HG03520 (cell line): ENCODE data around the gene BCR.
"Not testable (repeated sequence)": the region's sequence is repeated elsewhere in the genome, so short reads cannot be mapped to it uniquely, and the experiment has no call there.

Source experiments
- ATAC-seq: cut with Tn5 transposase; IDR thresholded peaks from one replicate; pipeline ENCODE4 v1.9.1; 2021; ENCODE audit warnings: mild to moderate bottlenecking, moderate library complexity; ENCODE audit not compliant: unreplicated experiment

BCR gene

DNA sequence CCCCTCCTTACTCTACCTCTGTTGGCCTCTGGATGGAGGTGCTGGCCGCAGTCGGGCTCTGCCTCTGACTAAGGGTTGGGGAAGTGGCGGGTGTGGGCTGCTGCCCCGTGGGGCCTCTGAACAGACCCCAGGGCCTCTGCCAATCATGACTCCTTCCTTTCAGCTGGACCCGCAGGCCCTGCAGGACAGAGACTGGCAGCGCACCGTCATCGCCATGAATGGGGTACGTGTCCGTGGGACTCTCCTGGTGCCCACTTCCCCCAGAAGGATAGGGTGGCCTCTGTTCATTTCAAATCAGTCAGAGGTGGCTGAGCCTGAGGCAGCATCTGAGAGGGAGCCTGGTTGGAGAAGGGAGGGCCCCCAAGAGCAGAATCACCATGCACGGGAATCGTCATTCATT is 129.0 kb downstream of the BCR start:
- not testable (repeated sequence) for ATAC-seq

DNA sequence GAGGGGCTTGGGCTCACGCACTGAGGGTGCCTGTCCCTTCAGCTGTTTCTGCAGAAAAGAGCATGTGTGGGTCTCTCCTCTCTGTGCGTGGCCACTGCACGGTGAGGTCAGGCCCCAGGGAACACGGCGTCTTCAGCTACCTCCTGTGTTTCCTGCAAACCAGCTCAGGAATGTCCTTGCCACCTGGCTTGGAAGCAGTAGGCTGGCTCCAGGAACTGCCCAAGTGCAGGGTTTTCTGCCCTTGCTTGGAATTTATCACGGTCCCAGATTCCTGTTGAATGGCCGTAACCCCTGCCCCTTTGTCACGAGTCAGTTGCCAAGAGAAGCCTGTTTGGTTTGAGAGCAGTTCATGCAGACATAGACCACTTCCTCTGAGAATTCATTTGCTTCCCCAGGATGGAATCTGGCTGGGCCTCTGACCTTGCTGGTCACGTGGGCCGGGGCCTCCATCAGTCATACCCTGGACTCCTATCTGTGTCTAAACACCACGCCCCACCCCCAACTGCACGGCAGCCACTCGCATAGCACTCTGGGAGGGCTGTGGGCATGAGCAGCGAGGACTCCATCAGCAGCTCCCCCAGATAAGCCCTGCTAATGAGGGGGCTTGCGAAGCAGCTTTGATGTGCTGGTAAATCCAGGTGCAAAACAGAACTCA is 130.3 kb downstream of the BCR start:
- not testable (repeated sequence) for ATAC-seq

GRCh38 chr22:23311635-23312420 is 131.5 kb downstream of the BCR start:
- not testable (repeated sequence) for ATAC-seq

DNA sequence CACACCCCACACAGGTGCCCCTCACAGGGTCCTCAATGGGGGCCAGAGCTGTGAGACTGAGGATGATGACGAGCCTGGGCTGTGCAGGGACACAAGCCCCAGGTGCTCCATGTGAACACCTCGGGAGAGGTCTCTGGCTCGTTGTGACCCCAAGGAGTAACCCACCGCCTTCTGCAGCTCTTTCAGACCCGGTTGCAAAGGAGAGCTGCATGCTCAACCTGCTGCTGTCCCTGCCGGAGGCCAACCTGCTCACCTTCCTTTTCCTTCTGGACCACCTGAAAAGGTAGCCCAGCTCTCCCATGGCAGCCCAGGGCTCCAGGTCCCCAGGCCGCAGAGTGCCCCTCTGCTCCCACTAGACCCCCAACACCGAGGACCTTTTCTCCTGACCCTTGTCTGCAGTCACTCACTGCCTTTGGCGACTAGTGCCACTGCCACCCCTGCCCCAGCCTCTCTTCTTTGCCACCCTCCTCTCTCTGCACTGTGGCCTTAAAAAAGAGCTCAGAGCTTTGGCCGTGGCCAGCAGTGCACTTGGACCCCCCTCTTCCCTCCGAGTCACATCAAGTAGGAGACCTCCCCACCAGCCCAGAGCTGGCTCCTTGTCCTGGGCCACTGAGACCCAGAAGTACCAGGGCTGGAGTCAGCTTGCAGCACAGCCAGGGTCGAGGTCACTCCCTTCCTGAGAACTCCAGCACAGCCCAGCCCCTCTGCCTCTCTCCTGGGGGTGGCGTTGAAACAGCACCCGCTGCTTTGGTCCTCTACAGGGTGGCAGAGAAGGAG is 133.7 kb downstream of the BCR start:
- ATAC-seq = no peak

- no peak for ATAC-seq
Observed at GRCh38 chr22:23315341-23315917, 135.1 kb downstream of the BCR start.

DNA sequence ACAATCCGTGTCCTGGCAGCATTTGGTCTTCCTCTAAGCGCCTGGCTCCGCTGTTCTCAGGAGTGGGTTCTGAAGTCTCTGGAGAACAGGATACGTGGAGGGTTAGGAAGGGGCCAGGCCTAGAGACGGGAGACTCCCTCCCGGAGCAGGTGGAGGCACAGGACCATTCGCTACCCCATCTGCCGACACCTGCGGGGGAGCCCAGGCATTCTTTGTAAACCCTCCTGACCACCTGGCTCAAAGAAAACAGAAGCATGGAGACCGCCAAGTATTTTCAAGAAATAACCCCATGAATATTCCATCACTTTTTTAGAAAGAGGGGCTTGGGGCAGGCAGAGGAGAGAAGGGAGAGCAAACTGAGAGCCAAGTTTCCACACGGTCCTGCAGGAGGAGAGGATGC is 136.3 kb downstream of the BCR start:
- ATAC-seq = not testable (repeated sequence)

GRCh38 chr22:23318316-23318715 is 138.0 kb downstream of the BCR start:
- ATAC-seq = not testable (repeated sequence)

GRCh38 chr22:23322497-23323080 is 142.3 kb downstream of the BCR start:
- ATAC-seq = not testable (repeated sequence)

DNA sequence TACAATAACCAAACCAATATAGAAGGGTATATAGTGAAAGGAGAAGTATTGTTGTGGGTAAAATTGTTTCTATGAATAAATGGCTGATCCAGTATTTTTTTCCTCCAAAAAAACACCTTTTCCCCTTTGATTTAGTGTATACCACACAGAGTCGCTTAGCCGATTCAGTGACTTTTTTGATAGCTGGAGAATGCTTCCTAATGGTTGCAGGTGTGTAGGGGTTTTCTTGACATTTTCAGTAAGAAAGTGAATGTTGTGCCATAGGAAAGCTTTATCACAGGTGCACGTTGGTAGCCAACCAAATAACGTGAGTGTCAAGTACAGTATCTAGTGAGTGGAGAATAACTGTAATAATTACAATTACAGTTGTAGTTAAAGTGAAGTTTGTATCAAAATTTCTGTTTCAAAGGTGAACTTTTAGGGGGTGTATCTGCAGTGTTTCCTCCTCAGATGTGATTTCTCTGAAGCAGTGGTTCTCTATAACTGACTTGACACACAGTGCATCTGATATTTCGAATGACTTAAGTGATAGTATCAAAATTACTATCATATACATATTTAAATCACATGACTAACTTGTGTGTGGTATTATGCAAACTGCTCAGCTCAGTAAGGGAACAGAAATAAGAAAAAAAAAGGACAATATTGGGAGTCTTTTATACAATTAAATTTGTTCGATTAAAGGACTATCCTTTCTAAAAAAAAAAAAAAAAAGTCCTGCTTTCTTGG is 143.8 kb downstream of the BCR start:
- ATAC-seq = not testable (repeated sequence)

DNA sequence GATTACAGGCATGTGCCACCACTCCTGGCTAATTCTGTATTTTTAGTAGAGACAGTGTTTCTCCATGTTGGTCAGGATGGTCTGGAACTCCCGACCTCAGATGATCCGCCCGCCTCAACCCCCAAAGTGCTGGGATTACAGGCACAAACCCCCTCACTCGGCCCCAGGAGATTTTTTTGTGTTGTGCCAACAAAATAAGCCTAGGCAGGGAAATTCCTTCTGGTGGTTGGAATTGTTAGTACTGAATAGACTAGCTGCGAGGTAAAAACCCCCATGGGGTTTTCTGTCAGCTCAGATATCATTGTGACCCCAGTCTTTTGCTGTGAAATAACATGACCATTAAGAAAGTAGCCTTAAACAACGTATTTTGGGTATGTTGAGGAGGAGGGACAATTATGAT is 144.9 kb downstream of the BCR start:
- ATAC-seq = no peak

- not testable (repeated sequence) for ATAC-seq
Observed at GRCh38 chr22:23333822-23334221, 153.5 kb downstream of the BCR start.

- not testable (repeated sequence) for ATAC-seq
Observed at GRCh38 chr22:23337672-23338071, 157.4 kb downstream of the BCR start.

DNA sequence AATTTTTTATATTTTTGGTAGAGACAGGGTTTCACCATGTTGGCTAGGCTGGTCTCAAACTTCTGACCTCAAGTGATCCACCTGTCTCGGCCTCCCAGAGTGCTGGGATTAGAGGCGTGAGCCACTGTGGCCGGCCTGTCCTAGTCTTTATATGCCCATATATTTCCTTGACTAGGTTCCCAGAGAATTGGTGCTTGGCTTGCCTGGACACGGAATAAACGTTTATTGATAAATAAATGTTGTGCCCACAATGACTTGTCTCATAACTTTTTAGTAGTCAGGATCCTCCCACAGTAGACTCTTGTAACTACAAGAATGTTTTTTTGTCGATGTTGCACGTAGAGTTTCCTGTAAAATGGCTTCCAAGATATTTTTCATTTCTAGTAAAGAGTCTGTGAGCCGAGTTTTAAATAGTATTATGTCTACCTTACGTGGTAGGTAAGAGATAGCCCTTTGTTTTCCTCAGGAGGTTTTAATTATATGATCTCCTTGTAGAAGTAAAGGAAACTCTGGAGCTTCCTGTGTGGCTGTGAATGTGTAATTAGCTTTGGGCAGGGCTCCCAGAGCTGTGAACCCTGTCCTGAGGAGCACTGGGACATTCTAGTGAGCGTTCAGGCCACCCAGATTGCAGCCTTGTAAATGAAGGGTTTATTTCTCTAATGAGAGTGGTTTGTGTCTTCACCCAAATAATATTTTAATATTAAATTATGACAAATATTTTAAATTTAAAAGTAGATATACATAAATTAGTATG is 161.8 kb downstream of the BCR start:
- ATAC-seq = not testable (repeated sequence)

DNA sequence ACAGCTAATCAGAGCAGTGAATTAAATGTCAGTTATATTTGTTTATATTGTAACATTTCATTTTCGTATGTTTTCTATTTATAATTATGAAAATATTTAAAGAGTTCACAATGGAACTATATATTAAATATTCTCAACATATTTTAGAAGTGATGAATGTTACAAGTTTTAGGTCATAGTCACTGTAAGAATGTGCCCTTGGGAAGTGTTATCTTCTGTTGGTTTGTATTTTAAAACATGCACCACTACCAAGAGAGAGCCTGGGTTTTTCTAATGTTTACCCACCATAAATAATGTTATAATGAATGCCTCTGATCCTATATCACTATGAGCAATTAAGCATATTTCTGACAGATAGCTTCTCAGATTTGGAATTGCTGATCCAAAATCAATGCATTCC is 171.0 kb downstream of the BCR start:
- ATAC-seq = no peak

DNA sequence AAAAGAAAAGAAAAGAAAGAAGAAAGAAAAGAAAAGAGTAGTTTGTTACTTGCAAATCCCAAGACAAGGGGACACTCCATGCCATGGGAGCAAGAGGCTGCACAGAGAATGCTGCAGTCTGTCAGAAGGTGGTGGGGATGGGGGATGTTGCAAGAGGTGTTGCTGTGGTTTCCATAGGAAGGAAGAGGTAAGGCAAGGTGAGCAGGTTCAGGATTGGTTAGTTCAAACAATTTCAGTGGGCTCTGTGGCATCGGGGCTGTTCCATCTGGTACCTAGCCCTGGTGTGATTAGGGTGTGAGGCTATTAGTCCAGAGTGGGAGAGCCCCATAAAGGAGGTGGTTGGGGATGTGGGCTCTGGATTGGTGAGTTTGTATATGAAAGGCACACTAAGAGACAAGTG is 172.7 kb downstream of the BCR start:
- ATAC-seq = no peak

DNA sequence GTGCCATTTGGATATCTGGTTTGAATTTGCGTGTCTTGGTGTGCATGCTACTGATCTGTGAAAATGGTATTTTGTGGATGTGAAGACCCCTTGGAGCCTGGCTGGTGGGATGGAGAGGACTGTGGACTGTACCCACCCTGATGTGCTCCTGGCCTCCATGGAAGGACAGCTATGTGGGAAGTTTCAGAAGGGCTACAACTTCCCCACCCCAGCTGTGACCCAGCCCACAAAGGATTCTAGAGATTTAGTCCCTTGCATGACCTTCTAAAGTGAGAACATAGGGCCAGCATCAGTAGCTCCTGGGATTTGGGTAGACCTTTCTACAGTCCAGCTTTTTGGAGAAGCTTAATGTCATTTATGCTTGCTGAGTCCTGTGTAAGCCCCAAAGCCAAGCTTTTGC is 173.4 kb downstream of the BCR start:
- no peak for ATAC-seq

GRCh38 chr22:23356094-23356493 is 175.8 kb downstream of the BCR start:
- no peak for ATAC-seq

DNA sequence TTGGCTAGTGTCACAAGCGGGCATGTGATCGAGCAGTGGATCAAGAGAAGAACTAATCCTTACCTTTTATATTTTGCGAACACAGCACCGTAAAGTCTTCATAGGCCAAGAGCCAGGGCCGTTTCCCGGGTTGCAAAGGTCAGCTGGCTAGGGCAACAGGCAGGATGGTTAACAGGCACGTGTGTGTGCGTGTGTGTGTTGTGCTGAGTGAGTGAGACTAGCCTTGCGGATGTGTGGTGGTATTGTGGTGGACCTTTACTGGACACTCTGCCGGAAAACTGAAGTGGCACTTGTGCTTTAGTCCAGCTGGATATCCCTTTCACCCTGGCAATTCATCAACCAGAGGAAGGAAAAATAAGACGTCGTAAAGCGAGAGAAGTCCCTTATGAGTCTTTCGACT is 176.7 kb downstream of the BCR start:
- no peak for ATAC-seq

GRCh38 chr22:23359583-23360123 is 179.3 kb downstream of the BCR start:
- ATAC-seq = no peak
